ENCODE results near the gene SMCP.

Gene SMCP

DNA sequence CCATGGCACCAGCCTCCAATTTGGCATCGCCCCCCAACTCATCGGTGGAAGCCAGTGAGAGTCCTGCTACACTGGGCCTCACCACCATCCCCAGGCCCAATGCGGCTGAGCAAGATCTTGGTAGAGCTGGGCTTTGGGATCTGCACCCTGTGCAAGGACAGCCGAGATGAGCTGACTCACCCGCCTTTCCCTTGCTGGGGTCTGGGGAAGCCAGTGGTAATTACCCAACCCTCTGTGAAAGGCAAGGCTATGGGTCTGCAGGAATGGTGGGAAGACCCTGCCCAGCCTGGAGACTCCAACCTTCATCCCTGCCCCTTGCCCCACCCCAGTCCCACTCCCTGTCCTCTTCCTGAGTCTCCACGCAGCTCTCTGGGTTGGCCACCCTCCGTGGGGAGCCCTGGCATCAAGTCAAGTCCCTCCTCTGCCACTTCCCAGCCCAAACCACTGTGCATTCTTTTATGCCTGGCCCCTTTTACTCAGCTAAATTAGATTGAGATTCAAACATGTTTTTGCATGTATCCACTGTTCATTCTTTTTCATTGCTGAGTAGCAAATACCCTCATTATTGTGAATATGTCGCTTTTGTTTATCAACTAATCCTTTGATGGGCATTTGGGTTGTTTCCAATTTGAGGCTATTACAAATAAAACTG, 8.8 kb downstream of the SMCP start:
- DNase-seq (ENCODE audit: low read depth, low spot score) = no peak

DNA sequence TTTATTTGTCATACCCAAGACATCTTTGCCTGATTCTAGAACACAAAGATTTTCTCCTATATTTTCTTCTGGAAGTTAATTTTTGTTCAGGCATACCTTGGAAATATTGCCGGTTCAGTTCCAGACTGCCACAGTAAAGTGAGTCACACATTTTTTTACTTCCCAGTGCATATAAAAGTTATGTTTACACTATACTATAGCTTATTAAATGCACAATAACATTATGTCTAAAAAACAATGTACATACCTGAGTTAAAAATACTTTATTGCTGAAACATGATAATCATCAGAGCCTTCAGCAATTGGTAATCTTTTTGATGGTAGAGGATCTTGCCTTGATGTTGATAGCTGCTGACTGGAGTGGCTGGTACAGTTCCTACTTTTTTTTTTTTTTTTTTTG, 10.0 kb downstream of the SMCP start:
- DNase-seq (ENCODE audit: low read depth, low spot score) = no peak

DNA sequence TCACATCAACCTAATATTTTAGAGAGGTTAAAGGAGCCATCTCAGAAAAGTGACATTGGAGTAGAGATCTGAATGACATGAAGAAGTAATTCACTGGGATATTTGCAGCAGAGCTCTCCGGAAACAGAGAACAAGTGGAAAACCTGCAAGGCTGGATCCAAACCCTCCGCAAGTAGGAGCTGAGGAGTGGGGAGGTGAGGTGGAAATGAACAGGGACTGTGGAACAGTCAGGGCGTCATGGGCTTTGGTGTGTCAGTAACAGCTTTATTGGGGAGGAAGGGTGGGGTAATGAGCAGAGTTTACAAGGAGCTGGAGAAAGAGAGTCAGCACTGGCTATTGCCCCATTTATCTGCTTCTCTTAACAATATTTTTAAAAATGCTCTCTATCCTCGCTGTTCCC, 20.9 kb downstream of the SMCP start:
- no peak for DNase-seq (ENCODE audit: low read depth, low spot score)

DNA sequence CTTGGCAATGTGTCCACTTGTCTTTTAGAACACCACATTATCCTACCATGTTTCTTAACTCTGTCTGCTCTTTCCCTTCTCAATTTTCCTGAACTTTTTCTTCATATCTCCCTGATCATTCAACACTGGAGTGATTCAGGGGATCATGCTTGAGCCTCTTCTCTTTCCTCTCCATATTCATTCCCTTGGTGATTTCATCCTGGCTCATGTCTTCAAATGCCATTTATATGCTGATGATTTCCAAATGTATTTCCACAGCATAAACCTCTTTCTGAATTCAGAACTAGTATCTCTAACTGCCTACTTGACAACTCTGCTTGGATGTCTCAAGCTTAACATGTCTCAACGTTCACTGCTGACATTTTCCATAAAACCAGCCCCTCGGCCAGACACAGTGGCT, 21.8 kb downstream of the SMCP start:
- DNase-seq (ENCODE audit: low read depth, low spot score) = no peak

DNA sequence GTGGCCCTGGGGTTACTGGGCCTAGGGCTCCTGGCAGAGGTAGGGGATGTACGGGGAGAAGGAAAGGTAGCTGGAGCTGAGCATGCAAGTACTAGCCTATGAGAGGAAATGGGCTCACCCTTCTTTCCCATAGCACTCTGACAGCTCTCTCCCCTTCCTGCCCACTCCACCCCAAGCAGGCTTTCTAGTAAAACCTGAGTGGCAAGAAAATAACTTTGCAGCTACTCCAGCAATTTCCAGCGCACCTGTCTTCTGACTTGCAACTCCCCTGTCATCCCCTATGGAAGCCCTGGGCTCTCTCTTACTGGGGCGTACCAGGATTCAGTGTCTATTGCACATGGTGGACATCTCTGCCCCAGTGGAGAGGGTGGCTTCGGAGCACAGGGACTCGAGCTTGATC, 23.5 kb downstream of the SMCP start:
- no peak for DNase-seq (ENCODE audit: low read depth, low spot score)

DNA sequence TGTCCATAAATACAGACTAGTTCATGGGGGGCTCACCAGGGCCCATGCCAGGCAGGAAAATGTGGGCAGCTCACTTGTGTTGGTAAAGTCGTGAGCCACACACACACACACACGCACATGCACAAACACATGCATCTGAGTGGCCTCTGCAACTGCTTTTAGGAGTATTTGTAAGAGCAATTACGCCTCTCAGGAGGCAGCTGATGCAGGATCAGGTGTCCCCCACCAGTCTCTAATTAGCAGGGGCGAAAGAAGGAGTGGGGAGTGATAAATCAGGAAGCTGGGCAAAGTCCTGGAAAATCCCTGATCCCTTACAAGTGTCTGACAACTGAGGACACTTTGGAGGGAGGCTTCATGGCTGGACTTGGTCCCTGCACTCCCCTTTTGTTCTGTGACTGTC, 24.5 kb downstream of the SMCP start:
- DNase-seq (ENCODE audit: low read depth, low spot score) = no peak

DNA sequence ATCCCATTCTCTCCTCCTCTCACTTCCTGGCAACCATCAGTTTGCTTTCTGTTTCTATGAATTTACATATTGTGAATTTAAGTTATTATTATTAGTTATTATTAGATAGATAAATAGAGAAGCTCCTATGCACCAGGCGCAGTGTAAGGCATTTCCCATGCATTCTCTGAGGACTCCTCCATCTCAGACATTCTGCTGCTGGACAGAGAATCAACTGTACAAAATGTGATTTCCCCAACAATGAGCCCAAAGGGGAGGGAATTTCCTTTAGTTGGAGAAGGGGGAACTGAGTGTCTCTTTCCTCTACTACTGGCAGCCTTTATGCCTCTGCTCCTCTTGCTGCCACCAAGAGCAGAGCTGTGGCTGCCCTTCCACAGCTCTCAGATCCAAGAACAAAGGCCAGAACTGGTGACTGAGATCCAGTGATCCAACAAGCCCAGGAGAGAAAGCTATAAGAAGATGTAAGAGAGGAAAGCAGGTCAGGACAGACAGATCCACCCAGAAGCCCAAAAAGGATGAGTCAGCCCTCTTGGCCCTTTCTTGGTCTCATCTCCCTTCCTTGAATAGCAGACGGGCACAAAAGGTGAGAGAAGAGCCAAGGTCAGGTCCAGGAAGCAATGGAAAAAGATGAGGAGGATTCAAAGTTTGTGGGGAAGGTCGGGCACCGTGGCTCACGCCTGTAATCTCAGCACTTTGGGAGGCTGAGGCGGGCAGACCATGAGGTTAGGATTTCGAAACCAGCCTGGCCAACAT, 26.7 kb downstream of the SMCP start:
- no peak for DNase-seq (ENCODE audit: low read depth, low spot score)

DNA sequence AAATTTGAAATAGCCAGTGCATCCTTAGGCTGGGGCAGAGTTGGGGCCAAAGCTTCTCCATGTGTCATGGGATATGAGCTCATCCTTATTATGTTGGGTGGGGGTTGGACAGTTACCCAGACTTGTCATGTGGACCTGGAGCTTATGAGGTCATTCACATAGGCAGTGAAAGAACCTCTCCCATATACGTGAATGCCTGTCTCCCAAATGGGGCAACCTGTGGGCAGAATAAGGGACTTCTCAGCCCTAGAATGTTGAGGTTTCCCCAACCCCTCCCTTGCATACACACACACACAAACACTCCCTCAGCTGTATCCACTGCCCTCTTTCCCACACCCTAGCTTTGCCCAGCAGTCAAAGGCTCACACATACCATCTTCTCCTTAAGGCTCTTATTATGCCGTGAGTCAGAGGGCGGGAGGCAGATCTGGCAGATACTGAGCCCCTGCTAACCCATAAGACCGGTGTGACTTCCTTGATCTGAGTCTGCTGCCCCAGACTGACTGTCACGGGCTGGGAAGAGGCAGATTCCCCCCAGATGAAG, 28.0 kb downstream of the SMCP start:
- DNase-seq (ENCODE audit: low read depth, low spot score) = peak; percentile 4

DNA sequence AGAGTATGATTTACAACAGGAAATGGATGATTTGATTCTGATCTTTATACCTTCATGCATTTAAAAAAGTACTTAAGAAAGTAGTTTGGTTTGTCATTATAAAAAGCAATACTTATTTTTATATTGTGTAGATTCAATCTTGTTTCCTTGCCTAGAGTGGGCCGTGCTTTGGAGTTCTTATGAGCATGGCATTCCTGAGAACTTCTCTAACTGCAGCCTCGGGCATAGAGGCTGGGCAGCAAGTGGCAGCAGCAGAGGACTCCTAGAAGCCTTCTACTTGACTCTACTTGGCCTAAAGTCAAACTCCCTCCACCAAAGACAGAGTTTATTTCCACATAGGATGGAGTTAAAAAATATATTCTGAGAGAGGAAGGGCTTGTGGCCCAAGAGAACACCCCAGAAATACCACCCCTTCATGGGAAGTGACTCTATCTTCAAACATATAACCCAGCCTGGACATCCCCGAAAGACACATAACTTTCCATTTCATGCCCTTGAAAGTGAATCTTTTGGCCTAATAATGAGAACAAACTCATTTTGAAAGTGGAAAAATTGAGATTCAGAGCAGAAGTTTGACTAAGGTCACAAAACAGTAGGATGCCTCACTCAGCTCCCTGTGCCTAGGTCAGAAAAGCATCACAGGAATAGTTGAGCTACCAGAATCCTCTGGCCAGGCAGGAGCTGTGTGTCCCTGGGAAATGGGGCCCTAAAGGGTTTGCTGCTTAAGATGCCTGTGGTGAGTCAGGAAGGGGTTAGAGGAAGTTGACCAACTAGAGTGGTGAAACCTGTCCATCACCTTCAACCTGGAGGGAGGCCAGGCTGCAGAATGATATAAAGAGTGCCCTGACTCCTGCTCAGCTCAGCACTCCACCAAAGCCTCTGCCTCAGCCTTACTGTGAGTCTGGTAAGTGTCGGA, 29.8 kb downstream of the SMCP start, which contains the start of gene IVL:
Gene IVL (plus strand): TSS at position 861 of the 916 bp plus-strand sequence. CDS start 1,252 bp downstream, outside the sequence.
- DNase-seq (ENCODE audit: low read depth, low spot score) = no peak

DNA sequence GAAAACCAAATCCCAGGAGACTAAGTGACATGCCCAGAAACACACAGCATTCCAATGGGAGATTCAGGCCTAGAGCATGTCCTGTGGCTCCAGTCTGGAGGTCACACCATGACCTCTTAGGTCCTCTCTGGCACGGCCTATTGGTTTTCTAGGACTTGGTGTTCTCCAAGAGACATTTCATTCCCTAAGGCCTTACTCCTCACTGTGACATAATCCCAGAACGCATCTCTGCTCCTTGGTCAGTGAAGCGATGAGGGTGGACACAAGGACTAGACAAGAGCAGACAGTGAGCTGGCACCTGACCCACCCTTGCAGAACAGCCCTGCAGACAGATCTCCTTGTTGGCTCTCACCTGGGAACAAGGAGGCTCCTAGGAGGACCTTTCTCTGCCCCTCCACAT, 31.1 kb downstream of the SMCP start:
- DNase-seq (ENCODE audit: low read depth, low spot score) = no peak

DNA sequence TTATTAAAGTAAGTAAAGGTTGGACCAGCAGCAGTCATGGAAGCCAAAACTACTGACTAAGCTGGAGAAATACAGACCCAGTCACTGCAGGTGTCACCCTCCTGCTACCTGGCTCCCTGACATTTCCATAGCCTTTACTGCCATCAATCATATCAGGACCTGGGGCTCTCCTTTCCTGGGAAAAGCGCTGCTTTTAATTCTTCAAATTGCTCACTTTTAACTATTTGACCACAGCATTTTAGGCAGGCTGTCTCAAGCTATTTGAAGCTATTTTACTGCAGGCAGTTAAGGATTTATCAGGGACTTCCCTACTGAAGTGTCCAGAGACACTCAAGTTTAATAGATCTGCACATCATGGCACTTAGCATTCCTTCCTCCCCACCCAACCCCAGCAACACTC, 34.3 kb downstream of the SMCP start:
- no peak for DNase-seq (ENCODE audit: low read depth, low spot score)

DNA sequence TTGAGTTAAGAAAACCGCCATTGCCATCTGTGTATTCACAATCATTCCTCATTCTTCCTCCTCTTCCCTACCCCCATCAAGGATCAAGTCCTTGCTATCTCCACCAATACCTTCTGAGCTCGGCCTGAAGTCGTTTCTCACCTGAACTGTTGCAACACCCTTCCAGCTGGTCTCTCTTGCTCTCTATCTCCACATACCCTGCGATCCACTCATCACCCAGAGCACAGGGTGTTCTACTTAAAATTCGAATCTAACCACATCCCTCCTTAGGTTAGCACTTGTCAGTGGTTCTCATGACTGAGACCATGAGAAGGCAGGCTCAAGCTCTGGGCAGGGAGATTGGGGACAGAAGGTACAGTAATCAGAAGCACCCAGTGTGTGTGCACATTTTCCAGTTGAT, 34.8 kb downstream of the SMCP start:
- no peak for DNase-seq (ENCODE audit: low read depth, low spot score)

DNA sequence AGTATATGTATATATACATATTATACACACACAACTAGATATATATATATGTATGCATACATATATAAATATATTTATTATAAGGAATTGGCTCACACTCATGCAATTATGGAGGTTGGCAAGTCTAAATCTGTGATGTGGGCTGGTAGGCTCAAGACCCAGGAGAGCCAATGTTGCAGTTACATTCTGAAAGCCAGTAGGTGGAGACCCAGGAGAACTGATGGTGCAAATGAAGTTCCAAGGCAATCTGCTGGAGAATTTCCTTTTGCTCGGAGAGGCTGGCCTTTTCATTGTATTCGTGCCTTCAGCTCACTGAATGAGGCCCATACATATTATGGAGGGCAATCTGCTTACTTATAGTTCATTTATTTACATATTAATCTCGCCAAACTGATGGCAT, 39.7 kb downstream of the SMCP start:
- DNase-seq (ENCODE audit: low read depth, low spot score) = peak; percentile 18

DNA sequence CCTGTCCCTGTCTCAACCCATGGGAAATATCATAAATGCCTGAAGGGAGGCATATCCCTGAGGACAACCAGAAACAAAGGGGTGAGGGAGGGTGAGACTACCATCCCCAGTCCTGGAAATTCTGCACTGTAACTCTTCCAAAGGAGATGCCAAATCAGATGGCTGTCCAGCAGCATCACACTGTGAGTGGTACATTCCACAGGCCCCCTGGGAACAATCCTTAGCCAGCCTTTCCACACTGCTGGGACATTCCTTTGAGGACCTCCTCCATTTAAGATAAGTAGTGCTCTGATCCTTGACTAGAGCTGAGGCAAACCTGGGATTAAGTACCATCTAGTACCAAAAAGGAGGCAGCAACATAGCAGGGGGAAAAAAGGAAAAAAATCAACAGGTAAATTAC, 40.9 kb downstream of the SMCP start:
- DNase-seq (ENCODE audit: low read depth, low spot score) = peak; percentile 4

DNA sequence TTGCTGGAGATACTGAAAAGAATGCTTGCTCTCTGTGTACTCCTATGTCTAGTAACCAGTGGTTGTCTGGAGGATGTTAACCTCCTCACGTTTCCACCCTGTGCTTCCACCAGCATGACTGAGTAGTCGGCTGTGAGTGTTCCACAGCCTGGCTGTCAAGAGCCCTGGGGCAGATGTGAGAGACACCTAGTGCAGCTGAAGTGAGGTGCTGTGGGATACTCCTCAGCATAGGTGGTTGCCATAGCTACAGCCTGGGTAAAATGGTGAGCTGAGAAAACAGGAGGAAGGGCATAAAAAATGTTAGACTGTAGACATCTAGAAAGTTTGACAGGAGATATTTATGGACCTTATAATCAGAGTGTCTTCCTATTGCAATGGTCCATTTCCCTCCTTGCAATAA, 46.1 kb downstream of the SMCP start:
- DNase-seq (ENCODE audit: low read depth, low spot score) = no peak

DNA sequence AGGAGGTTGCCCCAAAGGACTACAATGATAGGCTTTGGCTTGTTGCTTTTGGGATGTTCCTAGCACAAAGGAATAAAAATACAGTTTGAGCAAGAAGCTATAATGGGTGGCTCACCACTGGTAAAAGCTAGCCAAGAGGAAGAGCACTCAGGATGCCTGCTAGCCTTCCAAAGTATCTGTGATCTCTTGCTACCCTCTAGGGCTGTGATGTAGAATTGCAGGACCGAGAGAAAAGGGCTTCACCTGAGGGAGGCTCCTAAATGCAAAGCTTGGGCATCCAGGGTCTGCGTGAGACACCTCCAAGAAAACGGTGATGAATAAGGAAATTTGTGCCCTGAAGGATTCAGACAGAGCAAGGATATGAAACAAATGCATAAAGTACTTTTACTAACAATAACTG, 48.0 kb downstream of the SMCP start:
- DNase-seq (ENCODE audit: low read depth, low spot score) = no peak

DNA sequence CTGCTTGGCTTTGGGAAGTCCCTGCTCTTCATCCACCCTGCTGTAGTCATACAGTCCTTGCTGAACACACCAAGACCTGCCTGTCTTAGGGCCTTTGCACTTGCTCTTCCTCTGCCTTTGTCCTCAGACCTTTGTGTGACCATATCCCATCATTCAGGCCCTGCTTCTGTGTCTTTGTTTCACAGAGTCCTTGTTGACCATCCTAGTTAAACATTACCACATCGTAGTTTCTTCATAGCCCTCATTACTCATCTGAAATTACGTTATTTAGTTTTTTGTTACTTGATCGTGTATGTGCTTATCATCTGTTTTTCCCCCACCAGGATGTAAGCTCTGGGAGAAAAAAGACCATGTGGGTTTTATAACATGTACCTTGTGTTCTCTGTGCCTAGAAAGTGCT, 50.5 kb downstream of the SMCP start:
- no peak for DNase-seq (ENCODE audit: low read depth, low spot score)

DNA sequence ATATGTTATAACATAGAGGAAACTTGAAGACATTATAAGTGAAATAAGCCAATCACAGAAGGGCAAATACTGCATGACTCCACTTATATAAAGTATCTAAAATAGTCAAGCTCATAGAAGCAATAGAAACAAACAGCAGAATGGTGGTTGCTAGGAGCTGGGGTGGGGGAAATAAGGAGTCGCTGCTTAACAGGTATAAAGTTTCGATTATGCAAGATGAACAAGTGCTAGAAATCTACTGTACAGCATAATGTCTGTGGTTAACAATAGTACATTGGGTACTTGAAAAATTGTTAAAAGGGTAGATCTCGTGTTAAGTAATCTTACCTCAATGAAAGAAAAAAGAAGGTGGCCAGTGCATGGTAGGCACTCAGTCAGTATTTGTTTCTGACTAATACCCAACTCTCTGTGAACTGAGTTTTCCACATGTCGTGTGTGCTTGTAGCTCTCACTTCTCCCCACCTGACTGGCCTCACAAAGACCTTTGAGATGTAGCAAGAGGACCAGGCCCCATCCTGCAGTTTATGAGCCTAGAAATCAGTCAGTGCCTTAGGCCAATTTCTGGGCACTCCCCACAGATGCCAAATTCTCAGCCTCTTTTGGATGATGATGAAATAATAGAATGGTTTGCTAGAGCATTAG, 54.2 kb downstream of the SMCP start:
- DNase-seq (ENCODE audit: low read depth, low spot score) = no peak

DNA sequence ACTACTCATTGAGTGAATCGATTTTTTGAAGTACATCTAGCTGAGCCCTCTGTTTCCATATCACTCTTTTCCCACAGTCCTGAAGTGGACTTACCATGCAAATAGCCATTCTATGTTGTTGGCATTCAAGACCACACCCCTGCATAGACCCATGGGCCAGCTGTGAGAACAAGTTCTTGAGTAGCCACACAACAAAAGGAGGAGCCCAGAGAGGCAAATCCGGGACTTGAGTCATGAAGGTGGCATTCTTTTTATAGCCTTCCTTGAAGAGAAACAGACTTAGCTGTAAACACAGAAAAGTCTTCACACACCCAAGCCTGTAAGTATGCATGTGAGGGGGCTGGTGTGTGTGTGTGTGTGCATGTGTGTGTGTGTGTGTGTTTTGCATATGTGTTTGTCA, 55.1 kb downstream of the SMCP start:
- no peak for DNase-seq (ENCODE audit: low read depth, low spot score)
